ENCODE results near the gene KIF15. TPM values are rescaled to one million over a fixed set of nuclear protein-coding genes. Genes with fewer than 3 reads are reported as not detected.
A peak's percentile ranks its signal among the peaks of the same experiment; 100 is the strongest.
"Not testable (repeated sequence)": the region's sequence is repeated elsewhere in the genome, so short reads cannot be mapped to it uniquely, and the experiment has no call there.

The KIF15 gene
- 1.1 TPM for total RNA-seq

- peak; percentile 95 to 97 (median 97) for DNase-seq (ENCODE audit: low read depth in 2 of 3, low spot score in 2 of 3)
These were observed at the start of gene KIF15, which contains the start of gene KIAA1143 for GRCh38 chr3:44761424-44762169. Gene KIF15, plus strand, starts transcription at chr3:44761794. Its CDS starts 72 bp downstream, at chr3:44761866. Gene KIAA1143, minus strand, starts transcription at chr3:44761619. Its CDS starts 17 bp downstream, at chr3:44761602.

DNA sequence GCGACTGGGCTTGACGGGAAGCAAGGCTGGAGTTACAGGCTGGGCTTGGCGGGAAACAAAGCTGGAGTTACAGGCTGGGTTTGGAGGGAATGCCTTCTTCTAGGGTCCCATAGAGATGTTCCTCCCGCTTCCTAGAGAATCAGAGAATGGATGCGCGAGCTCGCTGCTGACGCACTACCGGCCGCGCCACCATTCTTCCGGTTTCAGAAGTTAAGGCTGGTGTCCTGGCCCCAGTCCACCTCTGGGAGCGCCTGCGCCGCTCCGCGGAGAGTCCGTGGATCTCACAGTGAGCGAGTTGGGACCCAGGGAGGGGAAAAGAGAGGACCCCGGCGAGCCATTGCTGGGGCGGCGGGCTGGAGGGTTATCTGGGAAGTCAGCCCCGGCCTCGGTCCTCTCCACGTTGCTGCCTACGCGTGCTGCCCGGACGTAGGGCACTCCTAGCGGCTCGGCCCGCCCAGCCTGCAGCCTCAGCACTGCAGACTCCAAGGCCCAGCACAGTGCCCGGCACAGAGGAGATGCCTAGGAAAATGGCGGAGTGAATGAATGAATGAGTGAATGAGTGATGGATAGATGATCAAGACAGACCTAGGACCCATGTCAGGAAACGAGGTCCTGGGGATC lies 49.0 kb upstream of the KIF15 start, which contains the start of gene ZNF502:
Gene ZNF502 (plus strand): TSS at position 206 of the 621 bp plus-strand sequence. CDS start 7,602 bp downstream, outside the sequence.
- DNase-seq (ENCODE audit: low read depth in 2 of 3, low spot score in 2 of 3): peak; percentile 23 to 90 (median 87)

DNA sequence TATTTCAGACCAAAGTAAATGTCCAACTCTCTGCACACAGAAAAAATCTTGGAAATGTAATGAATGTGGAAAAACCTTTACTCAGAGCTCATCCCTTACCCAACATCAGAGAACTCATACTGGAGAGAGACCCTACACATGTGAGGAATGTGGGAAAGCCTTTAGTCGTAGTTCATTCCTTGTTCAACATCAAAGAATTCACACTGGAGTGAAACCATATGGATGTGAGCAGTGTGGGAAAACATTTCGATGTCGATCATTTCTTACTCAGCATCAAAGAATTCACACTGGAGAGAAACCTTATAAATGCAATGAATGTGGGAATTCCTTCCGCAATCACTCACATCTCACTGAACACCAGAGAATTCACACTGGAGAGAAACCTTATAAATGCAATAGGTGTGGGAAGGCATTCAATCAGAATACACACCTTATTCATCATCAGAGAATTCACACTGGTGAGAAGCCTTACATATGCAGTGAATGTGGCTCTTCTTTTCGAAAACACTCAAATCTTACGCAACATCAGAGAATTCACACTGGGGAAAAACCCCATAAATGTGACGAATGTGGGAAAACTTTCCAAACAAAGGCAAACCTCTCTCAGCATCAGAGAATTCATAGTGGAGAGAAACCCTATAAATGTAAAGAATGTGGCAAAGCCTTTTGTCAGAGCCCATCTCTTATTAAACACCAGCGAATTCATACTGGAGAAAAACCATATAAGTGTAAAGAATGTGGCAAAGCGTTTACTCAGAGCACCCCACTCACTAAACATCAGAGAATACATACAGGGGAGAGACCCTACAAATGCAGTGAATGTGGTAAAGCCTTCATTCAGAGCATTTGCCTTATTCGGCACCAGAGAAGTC lies 40.1 kb upstream of the KIF15 start:
- peak in 1 of 3 donors; percentile 9 for DNase-seq (ENCODE audit: low read depth in 2 of 3, low spot score in 2 of 3)

DNA sequence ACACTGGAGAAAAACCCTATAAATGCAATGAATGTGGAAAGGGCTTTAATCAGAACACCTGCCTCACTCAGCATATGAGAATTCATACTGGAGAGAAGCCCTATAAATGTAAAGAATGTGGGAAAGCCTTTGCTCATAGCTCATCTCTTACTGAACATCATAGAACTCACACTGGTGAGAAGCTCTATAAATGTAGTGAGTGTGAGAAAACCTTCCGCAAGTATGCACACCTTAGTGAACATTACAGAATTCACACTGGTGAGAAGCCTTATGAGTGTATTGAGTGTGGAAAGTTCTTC lies 39.5 kb upstream of the KIF15 start:
- DNase-seq (ENCODE audit: low read depth in 2 of 3, low spot score in 2 of 3): no peak

DNA sequence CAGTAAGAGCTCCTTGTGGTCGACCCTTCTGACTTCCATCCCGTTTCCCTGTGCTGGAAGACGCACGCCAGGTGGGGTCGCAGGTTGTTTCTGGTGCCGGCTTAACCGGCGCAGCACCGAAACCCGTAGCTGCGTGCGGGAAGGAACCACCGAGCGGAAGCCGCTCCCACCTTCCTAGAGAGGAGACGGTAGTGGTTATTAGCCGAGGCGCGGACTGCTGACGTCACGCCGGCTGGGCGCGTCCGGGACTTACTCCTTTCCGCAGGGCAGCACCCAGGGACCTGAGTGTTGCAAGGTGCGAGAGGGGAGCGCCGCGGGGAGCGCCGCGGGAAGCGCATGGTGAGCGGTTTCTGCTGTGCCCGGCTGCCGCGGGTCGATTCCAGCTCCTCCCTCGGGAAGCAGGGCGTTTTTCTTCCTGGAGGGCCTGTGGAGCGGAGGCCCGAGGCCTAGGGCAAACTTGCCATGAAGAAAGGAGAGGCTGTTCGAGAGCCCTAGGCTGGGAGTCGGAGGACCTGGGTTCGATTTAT lies 32.1 kb upstream of the KIF15 start, which contains the start of gene ZNF501:
Gene ZNF501 (plus strand): TSS at position 252 of the 527 bp plus-strand sequence. CDS start 4,787 bp downstream, outside the sequence.
- peak; percentile 54 to 90 (median 90) for DNase-seq (ENCODE audit: low read depth in 2 of 3, low spot score in 2 of 3)

DNA sequence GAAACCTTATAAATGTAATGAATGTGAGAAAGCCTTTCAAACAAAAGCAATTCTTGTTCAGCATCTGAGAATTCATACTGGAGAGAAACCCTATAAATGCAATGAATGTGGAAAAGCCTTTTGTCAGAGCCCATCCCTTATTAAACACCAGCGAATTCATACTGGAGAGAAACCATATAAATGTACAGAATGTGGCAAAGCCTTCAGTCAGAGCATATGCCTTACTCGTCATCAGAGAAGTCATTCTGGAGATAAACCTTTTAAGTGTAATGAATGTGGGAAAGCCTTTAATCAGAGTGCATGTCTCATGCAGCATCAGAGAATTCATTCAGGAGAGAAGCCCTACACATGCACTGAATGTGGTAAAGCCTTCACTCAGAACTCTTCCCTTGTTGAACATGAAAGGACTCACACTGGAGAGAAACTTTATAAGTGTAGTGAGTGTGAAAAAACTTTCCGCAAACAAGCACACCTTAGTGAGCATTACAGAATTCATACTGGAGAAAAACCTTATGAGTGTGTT lies 26.9 kb upstream of the KIF15 start:
- no peak for DNase-seq (ENCODE audit: low read depth in 2 of 3, low spot score in 2 of 3)

- no peak for DNase-seq (ENCODE audit: low read depth in 2 of 3, low spot score in 2 of 3)
These were observed 532 bp upstream of the KIF15 start for GRCh38 chr3:44761101-44761423.

DNA sequence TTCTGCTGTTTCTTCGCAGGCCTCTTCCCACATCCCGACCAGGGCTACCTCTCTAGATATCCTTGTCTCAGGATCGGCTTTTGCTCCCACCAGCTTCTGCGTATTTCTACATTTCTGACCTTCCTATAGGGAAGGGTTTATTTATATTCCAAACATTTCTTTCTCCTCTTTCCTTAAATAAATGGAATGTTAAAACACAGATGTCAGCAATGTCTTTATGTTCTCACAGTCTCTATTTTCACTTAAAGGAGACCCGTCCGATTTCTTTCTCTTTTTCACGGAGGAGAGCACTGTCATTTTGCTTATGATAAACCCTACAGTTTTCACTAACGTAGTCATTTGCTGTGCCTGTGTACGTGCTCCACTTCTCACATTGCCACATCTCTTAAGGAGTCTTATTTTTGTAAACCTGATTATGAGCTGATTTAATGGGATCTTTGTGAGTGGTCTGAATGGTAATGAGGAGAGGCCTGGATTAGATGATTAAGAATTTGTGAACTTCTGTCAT lies 630 bp downstream of the KIF15 start:
- DNase-seq (ENCODE audit: low read depth in 2 of 3, low spot score in 2 of 3): no peak

- no peak for DNase-seq (ENCODE audit: low read depth in 2 of 3, low spot score in 2 of 3)
These were observed 1.1 kb downstream of the KIF15 start for GRCh38 chr3:44762690-44763089.

DNA sequence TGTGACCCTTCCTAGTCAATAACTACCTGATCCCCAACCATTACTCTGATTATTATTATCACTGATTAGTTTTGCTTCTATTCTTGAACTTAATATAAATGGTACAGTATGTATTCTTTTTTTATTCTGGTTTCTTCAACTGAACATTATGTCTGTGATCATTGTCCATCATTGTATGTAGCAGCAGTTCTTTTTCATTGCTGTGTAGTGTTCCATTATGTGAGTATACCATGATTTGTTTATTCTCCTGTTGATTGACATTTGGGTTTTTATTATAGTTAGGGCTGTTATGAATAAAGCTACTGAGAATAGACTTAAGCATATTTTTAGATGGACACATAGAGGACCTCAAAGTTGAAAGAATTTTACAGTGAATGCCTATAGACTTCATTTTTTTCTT lies 2.7 kb downstream of the KIF15 start:
- DNase-seq (ENCODE audit: low read depth in 2 of 3, low spot score in 2 of 3): no peak

- no peak for DNase-seq (ENCODE audit: low read depth in 2 of 3, low spot score in 2 of 3)
These were observed 10.0 kb downstream of the KIF15 start for GRCh38 chr3:44771424-44772098.

DNA sequence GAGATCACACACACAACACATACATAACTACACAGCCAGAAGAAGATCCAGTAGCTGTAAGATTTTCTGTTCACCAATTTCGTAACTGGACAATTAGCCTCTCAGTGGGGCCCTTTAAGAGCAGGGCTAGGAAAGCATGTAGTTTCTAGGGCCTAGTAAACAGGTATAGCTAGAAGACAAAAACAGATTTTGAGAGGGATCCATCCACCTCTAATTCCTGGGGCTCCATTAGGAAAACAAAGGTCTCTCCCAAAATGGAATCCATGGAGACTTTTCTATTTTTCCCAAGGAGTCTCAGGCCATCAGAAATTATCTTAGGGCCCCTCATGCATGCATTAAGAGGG lies 10.5 kb downstream of the KIF15 start:
- DNase-seq (ENCODE audit: low read depth in 2 of 3, low spot score in 2 of 3): no peak

DNA sequence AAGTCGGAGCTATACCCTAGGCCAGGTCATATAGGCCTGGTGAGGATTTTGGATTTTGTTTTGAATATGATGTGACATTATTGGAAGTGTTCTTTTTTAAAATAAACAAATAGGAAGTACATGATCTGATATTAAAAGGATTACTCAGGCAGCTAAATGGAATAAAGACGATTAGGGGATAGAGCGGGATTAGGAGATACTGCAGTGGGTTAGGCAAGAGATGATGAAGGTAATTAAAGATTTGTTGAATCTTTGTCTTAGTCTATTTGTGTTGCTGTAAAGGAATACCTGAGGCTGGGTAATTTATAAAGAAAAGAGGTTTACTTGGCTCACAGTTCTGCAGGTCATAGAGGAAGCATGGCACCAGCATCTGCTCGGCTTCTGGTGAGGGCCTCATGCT lies 21.3 kb downstream of the KIF15 start:
- DNase-seq (ENCODE audit: low read depth in 2 of 3, low spot score in 2 of 3): no peak

GRCh38 chr3:44795197-44795596 lies 33.6 kb downstream of the KIF15 start:
- DNase-seq (ENCODE audit: low read depth in 2 of 3, low spot score in 2 of 3): no peak

DNA sequence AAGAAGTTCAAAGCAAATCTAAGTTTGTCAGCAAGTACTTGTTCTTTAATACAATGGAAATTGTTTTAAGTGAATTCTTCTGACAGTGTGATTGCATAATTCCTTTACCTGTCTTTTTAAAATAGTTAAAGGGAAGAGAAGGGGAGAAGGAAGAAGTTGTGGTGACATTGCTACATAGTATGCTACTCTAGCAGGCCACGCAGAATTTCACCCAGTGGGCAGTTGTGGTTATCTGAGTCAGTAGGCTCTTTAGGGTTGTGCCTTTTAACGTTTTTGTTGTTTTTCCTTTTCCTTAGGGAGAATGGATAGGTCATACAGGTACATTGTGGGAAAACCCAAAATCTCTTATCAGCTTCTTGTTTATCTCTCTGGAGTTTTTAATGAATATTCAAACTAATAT lies 40.4 kb downstream of the KIF15 start:
- DNase-seq (ENCODE audit: low read depth in 2 of 3, low spot score in 2 of 3): no peak

DNA sequence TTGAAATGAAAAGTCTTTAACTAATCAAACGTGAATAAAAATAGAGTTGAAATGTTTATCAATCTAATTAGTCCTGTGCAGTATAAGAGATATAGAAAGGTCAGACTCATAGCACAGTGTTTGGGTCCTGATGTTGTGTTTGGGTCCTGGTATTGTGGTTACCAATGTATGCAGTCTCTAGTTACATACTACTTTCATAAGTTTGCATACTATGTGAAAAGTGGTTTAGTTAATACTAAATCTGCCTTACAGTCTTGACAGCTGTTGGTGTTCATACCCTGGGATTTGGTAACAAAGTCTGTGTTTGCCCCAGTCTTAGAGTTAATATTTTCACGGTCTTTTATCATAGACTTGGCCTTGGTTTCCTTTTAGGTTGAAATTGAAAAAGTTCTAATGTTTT lies 41.7 kb downstream of the KIF15 start:
- no peak for DNase-seq (ENCODE audit: low read depth in 2 of 3, low spot score in 2 of 3)

- no peak for DNase-seq (ENCODE audit: low read depth in 2 of 3, low spot score in 2 of 3)
These were observed 44.4 kb downstream of the KIF15 start for GRCh38 chr3:44805960-44806359.

DNA sequence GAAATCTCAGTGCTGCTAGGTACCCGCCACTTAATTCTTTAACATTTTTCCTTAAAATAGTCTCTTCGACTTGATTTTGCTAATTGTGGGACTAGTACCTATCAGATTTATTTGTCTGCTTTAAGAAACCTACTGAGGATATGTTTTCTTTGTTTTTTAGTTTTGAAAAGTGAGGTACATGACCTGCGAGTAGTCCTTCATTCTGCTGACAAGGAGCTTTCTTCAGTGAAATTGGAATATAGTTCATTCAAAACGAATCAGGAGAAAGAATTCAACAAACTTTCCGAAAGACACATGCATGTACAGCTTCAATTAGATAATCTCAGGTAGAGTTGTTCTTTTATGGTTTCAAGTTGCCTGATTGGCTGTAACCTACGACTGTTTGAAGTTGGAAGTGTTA lies 53.2 kb downstream of the KIF15 start:
- no peak for DNase-seq (ENCODE audit: low read depth in 2 of 3, low spot score in 2 of 3)

- not testable (repeated sequence) for DNase-seq (ENCODE audit: low read depth in 2 of 3, low spot score in 2 of 3)
These were observed 54.7 kb downstream of the KIF15 start for GRCh38 chr3:44816334-44816733.

DNA sequence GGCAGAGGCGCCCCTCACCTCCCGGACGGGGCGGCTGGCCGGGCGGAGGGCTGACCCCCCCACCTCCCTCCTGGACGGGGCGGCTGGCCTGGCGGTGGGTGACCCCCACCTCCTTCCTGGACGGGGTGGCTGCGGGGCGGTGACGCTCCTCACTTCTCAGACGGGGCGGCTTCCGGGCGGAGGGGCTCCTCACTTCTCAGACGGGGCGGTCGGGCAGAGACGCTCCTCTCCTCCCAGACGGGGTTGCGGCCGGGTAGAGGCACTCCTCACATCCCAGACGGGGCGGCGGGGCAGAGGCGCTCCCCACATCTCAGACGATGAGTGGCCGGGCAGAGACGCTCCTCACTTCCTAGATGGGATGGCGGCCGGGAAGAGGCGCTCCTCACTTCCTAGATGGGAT lies 59.6 kb downstream of the KIF15 start:
- not testable (repeated sequence) for DNase-seq (ENCODE audit: low read depth in 2 of 3, low spot score in 2 of 3)

All from hematopoietic multipotent progenitor cell (in vitro differentiated cells).